Endothelial cell of umbilical vein (primary cell): Measurements from ENCODE around the gene GRIK1. TPM values are rescaled to one million over a fixed set of nuclear protein-coding genes. Genes with fewer than 3 reads are reported as not detected.

Source experiments
- BruUV-seq: library from RNA; stranded (reverse); fragments of 400-500 nt; replicated peaks from 2 replicates; lab custom pipeline; 2021; lab: Mats Ljungman, UMichigan
- CTCF ChIA-PET: fragments of 300-600, 350-600 bp; sonication (Branson Sonifier 250); formaldehyde crosslinking; loops from one replicate; lab custom pipeline; 2021; ENCODE audit warnings: antibody characterized with exemption, inconsistent platforms; lab: Charles Lee
- POLR2A ChIA-PET: fragments of 300-600, 350-600 bp; sonication (Branson Sonifier 250); formaldehyde crosslinking; loops from one replicate; lab custom pipeline; 2021; ENCODE audit warnings: antibody characterized with exemption, inconsistent platforms; lab: Charles Lee
- DNase-seq: peaks from one replicate; pipeline ENCODE4 v3.0.0-alpha.2; 2011; ENCODE audit warnings: low read depth, low spot score
- FAIRE-seq: peaks from 2 replicates; lab custom pipeline; 2011; peaks lifted over from hg19 to GRCh38; lab: Jason Lieb, UNC
- H2AFZ ChIP-seq: 2 replicates; pipeline ENCODE4 v1.6.0; 2012; ENCODE audit warnings: low read depth, low read length, control low read depth, inconsistent platforms
- H3K27ac ChIP-seq: 2 replicates; pipeline ENCODE4 v1.5.1; 2011; ENCODE audit warnings: low read depth, mild to moderate bottlenecking, control low read depth, low read length, moderate library complexity; ENCODE audit not compliant: insufficient read depth
- H3K27me3 ChIP-seq, 2 experiments: 2 replicates each; pipeline versions ENCODE4 v1.6.0 to v1.6.1; 2011; ENCODE audit warnings: low read length in 2 of 2, mixed read lengths in 1 of 2; ENCODE audit not compliant: control insufficient read depth in 2 of 2, insufficient read depth in 2 of 2
- H3K36me3 ChIP-seq, 2 experiments: 2 replicates in 1 of 2; 3 replicates in 1 of 2; pipeline ENCODE4 v1.5.1; 2011; ENCODE audit warnings: low read length in 2 of 2, mild to moderate bottlenecking in 1 of 2, moderate library complexity in 1 of 2; ENCODE audit not compliant: control insufficient read depth in 2 of 2, insufficient read depth in 2 of 2; ENCODE audit errors: extremely low read depth in 1 of 2
- H3K4me1 ChIP-seq: 3 replicates; pipeline ENCODE4 v1.5.1; 2011; ENCODE audit warnings: mild to moderate bottlenecking, low read length; ENCODE audit not compliant: control insufficient read depth, insufficient read depth; ENCODE audit errors: extremely low read depth
- H3K4me2 ChIP-seq: 2 replicates; pipeline ENCODE4 v1.6.1; 2011; ENCODE audit warnings: low read length, control low read depth, mixed read lengths; ENCODE audit not compliant: insufficient read depth
- H3K4me3 ChIP-seq, 3 experiments: fragments of 200-600 bp in 1 of 3; sonication (generic), shearing (Covaris generic) in 1 of 3; replicated peaks in 1 of 3; 2 replicates each; pipeline ENCODE4 v1.5.1; 2011 to 2016; ENCODE audit warnings: control low read depth in 3 of 3, low read length in 3 of 3, mild to moderate bottlenecking in 2 of 3, inconsistent platforms in 1 of 3, low read depth in 1 of 3, moderate library complexity in 1 of 3; ENCODE audit not compliant: insufficient read depth in 1 of 3
- H3K79me2 ChIP-seq: 2 replicates; pipeline ENCODE4 v1.6.0; 2012; ENCODE audit warnings: low read length, inconsistent platforms; ENCODE audit not compliant: control insufficient read depth, insufficient read depth
- H3K9ac ChIP-seq: replicated peaks from 2 replicates; pipeline ENCODE3; 2011; ENCODE audit warnings: low read length, control low read depth; ENCODE audit not compliant: insufficient read depth; ENCODE audit errors: extremely low read depth
- H3K9me1 ChIP-seq: replicated peaks from 3 replicates; pipeline ENCODE4 v1.6.0; 2011; ENCODE audit warnings: mild to moderate bottlenecking, low read length; ENCODE audit not compliant: control insufficient read depth, insufficient read depth; ENCODE audit errors: extremely low read depth
- H3K9me3 ChIP-seq: replicated peaks from 2 replicates; pipeline ENCODE4 v1.5.1; 2012; ENCODE audit warnings: low read length, inconsistent platforms; ENCODE audit not compliant: control insufficient read depth, insufficient read depth
- H4K20me1 ChIP-seq: replicated peaks from 2 replicates; pipeline ENCODE3; 2011; ENCODE audit warnings: mild to moderate bottlenecking, low read length; ENCODE audit not compliant: control insufficient read depth, insufficient read depth; ENCODE audit errors: extremely low read depth
- EZH2 ChIP-seq: IDR thresholded peaks from 2 replicates; pipeline ENCODE4 v1.6.1; 2012; ENCODE audit warnings: borderline replicate concordance, low read depth, mild to moderate bottlenecking, moderate library complexity, low read length, inconsistent platforms; ENCODE audit not compliant: severe bottlenecking
- FOS ChIP-seq: IDR thresholded peaks from 2 replicates; pipeline ENCODE4 v1.6.1; 2011; ENCODE audit warnings: mild to moderate bottlenecking, low read length, moderate library complexity, borderline replicate concordance; ENCODE audit not compliant: insufficient read depth
- GATA2 ChIP-seq: IDR thresholded peaks from 2 replicates; pipeline ENCODE4 v1.7.0; 2011; ENCODE audit warnings: low read depth, mild to moderate bottlenecking, moderate library complexity, mixed read lengths, low read length; ENCODE audit not compliant: insufficient read length, insufficient read depth
- JUN ChIP-seq: IDR thresholded peaks from 2 replicates; pipeline ENCODE4 v1.6.1; 2011; ENCODE audit warnings: borderline replicate concordance, low read depth; ENCODE audit not compliant: insufficient read length, insufficient read depth
- MYC ChIP-seq: IDR thresholded peaks from one replicate; pipeline ENCODE4 v1.6.1; 2011; ENCODE audit warnings: mild to moderate bottlenecking, low read depth, low read length
- POLR2A ChIP-seq: IDR thresholded peaks from 2 replicates; pipeline ENCODE4 v1.6.1; 2012; ENCODE audit warnings: low read depth, mild to moderate bottlenecking, control low read depth, low read length
- POLR2AphosphoS5 ChIP-seq: IDR thresholded peaks from 2 replicates; pipeline ENCODE4 v1.6.1; 2012; ENCODE audit warnings: low read depth, mild to moderate bottlenecking, control low read depth, low read length, moderate library complexity; ENCODE audit not compliant: insufficient read depth
- dilution Hi-C: fragments of 300-500 bp; cut with MboI; formaldehyde crosslinking; loops from one replicate; pipeline ENCODE4 v1.15.0; 2019; ENCODE audit warnings: low sequenced_read_pairs; ENCODE audit not compliant: extremely low pct_ligation_motif_present
- intact Hi-C: fragments of 100-400 bp; cut with micrococcal nuclease; formaldehyde crosslinking; loops from one replicate; pipeline ENCODE4 v1.10.0; 2022
- polyA plus RNA-seq, 4 experiments: library from polyadenylated mRNA; depleted of rRNA in 3 of 4; stranded (reverse) in 3 of 4; unstranded in 1 of 4; fragments of >200 nt; gene quantifications; 2 replicates each; pipeline versions ENCODE4 v1.2.1 to v1.2.3, GENCODE V29; 2011 to 2012; ENCODE audit warnings: missing spikeins in 1 of 4
- total RNA-seq: library from RNA; stranded (reverse); gene quantifications from 2 replicates; pipeline ENCODE4 v1.2.3, GENCODE V29; 2021
- TF ChIP-seq, protein P1 (sequence below): IDR thresholded peaks from 2 replicates; pipeline ENCODE4 v1.6.1; 2011; ENCODE audit not compliant: insufficient read depth, insufficient read length
- TF ChIP-seq, protein P2 (sequence below), 2 donors: IDR thresholded peaks; 1 replicate in 1 of 2; 2 replicates in 1 of 2; pipeline ENCODE4 v1.5.1; 2011; ENCODE audit warnings: low read length in 2 of 2, mild to moderate bottlenecking in 2 of 2, moderate library complexity in 2 of 2, control low read depth in 1 of 2, inconsistent platforms in 1 of 2, low read depth in 1 of 2; ENCODE audit not compliant: insufficient read depth in 1 of 2; ENCODE audit errors: extremely low read depth in 1 of 2

The GRIK1 gene
- total and polyA plus RNA-seq, 2 donors (not counting 3 experiments of a cell fraction or from before 2014, with no cell fraction given), result not detected

DNA sequence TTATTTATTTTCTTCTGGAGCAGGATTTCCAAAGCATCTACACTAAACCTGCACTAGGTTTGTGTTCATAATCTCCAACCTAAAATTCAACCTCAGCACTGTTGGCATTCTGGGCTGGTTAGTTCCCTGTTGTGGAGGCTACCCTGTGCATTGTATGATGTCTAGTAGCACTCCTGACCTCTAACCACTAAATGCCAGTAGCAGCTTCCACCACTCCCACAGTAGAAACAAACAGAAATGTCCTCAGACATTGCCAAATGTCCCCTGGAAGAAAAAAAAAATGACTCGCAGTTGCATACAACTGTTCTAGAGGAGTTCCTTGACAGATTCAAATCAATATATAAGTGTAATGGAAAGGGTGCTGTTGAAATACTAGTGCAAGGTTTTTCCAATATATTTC lies 18.9 kb downstream of the GRIK1 start:
- Histone ChIP-seq H3K4me2 (no peak overlapping the region), H2AFZ (no peak overlapping the region), H3K4me3 (no peak overlapping the region), H3K27ac (no peak overlapping the region), H4K20me1 (no peaks in the 10 kb centered on the region), H3K36me3 (no peaks in the 10 kb centered on the region), H3K9me3 (no peaks in the 10 kb centered on the region), H3K9me1 (no peaks in the 10 kb centered on the region), H3K4me1 (no peaks in the 10 kb centered on the region), H3K9ac (no peak overlapping the region), H3K27me3 (no peaks in the 10 kb centered on the region), H3K79me2 (no peaks in the 10 kb centered on the region)
- dilution Hi-C loops (no loop called here), intact Hi-C loops (no loop called here)
- CTCF ChIA-PET, result no interaction called here
- BruUV-seq, result no TSS peak
- TF ChIP-seq, protein P1, sequence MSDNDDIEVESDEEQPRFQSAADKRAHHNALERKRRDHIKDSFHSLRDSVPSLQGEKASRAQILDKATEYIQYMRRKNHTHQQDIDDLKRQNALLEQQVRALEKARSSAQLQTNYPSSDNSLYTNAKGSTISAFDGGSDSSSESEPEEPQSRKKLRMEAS, result no peak
- TF ChIP-seq GATA2 (no peak), EZH2 (no peak), POLR2A (no peak), JUN (no peak), POLR2AphosphoS5 (no peak), MYC (no peak), FOS (no peak)
- TF ChIP-seq, protein P2, sequence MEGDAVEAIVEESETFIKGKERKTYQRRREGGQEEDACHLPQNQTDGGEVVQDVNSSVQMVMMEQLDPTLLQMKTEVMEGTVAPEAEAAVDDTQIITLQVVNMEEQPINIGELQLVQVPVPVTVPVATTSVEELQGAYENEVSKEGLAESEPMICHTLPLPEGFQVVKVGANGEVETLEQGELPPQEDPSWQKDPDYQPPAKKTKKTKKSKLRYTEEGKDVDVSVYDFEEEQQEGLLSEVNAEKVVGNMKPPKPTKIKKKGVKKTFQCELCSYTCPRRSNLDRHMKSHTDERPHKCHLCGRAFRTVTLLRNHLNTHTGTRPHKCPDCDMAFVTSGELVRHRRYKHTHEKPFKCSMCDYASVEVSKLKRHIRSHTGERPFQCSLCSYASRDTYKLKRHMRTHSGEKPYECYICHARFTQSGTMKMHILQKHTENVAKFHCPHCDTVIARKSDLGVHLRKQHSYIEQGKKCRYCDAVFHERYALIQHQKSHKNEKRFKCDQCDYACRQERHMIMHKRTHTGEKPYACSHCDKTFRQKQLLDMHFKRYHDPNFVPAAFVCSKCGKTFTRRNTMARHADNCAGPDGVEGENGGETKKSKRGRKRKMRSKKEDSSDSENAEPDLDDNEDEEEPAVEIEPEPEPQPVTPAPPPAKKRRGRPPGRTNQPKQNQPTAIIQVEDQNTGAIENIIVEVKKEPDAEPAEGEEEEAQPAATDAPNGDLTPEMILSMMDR (IDR thresholded peaks at IDR 0.05; ENCODE audit: extremely low read depth in 1 of 2, insufficient read depth in 1 of 2, low read depth in 1 of 2, low read length in 2 of 2), result no peak
- DNase-seq (no peak), FAIRE-seq (no peak)
- POLR2A ChIA-PET, result no interaction called here
